ENCODE data around the gene VWCE. TPM values are rescaled to one million over a fixed set of nuclear protein-coding genes. Genes with fewer than 3 reads are reported as not detected.

VWCE gene
- total and polyA plus RNA-seq, 7 donors: 0.23 to 1.4 (median 0.84) TPM

DNA sequence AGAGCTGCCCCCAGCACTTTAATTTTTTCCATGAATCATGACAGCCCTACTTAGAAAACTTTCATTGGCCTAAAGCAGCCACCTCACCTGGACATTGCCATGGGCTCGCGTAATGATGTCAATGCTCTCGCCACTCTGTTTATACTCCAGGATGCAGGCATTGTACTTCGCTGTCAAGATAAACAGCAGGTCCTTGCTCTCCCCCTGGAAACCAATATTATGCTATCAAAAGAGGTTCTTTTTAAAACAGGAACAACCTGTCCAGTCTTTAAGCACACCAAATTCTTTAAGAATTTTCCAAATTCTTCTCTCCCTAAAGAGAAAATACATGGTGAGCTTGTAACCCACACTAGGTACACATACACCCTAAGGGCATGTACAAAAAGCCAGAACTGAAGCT lies 34.8 kb upstream of the VWCE start:
- Histone ChIP-seq H3K9me3 (no peaks in the 10 kb centered on the region), H3K27ac (peak overlapping the region; percentile 27), H3K27me3 (ENCODE audit: insufficient read depth in 3 of 3, low read length in 2 of 3) (no peaks in the 10 kb centered on the region), H3K4me3 (no peak overlapping the region), H3K36me3 (ENCODE audit: insufficient read depth in 1 of 2, low read depth in 1 of 2) (peaks cover 2 to 56% of the 10 kb centered on the region in 2 donors), H3K4me1 (peaks cover 42% of the 10 kb centered on the region)
- ATAC-seq (no peak), DNase-seq (no peak)
- 91 to 96% (median 94%) methylated on average over 4 of the region's 4 CpGs for WGBS, 3 donors
- TF ChIP-seq, protein P1, sequence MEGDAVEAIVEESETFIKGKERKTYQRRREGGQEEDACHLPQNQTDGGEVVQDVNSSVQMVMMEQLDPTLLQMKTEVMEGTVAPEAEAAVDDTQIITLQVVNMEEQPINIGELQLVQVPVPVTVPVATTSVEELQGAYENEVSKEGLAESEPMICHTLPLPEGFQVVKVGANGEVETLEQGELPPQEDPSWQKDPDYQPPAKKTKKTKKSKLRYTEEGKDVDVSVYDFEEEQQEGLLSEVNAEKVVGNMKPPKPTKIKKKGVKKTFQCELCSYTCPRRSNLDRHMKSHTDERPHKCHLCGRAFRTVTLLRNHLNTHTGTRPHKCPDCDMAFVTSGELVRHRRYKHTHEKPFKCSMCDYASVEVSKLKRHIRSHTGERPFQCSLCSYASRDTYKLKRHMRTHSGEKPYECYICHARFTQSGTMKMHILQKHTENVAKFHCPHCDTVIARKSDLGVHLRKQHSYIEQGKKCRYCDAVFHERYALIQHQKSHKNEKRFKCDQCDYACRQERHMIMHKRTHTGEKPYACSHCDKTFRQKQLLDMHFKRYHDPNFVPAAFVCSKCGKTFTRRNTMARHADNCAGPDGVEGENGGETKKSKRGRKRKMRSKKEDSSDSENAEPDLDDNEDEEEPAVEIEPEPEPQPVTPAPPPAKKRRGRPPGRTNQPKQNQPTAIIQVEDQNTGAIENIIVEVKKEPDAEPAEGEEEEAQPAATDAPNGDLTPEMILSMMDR (IDR thresholded peaks at IDR 0.05): no peak
- intact Hi-C loops (cut with DNase I): no loop called here

DNA sequence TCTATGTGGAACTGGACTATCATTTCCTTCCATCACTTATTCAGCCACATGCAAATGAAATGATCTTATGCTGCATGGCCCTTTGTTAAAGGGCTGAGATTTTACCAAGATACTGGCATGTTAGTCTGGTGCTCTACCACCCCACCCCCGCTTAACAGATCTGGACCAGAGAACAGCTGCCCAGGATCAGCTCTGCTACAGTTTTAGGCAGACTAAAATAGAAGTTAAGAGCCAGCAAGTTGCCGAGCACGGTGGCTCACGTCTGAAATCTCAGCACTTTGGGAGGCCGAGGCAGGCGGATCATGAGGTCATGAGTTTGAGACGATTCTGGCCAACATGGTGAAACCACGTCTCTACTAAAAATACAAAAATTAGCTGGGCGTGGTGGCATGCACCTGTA lies 33.2 kb upstream of the VWCE start:
- TF ChIP-seq, protein P1 (IDR thresholded peaks at IDR 0.05): no peak
- no peak for ATAC-seq
- WGBS, 3 donors: 42 to 70% (median 55%) methylated on average over 9 of the region's 9 CpGs
- intact Hi-C loops (cut with DNase I): no loop called here
- H3K4me1 ChIP-seq: peaks cover 36% of the 10 kb centered on the region
- peak in 1 of 2 donors; percentile 50 for DNase-seq
- H3K27me3 ChIP-seq (ENCODE audit: insufficient read depth in 3 of 3, low read length in 2 of 3): no peaks in the 10 kb centered on the region
- peaks cover 2 to 71% of the 10 kb centered on the region in 2 donors for H3K36me3 ChIP-seq (ENCODE audit: insufficient read depth in 1 of 2, low read depth in 1 of 2)
- peak overlapping the region; percentile 61 for H3K27ac ChIP-seq
- no peaks in the 10 kb centered on the region for H3K9me3 ChIP-seq
- no peak overlapping the region for H3K4me3 ChIP-seq

DNA sequence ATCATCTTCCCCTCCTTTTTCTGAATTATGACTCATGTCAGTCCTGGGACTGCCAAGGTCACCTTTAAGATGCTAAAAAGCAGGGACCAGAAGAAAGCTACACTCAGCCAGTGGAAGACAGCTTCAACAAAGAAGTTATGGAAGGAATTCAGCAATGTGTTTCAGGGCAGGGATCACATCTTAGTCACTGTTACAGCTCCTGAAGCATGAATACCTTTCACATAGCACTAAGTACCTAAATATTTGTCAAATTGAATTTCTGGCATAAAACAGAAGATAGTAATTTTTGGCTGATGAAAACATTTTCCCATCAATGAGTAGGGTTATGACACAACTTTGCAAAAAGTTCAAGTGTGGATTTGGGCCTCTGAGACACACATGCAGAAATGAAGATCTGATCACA lies 32.6 kb upstream of the VWCE start:
- H3K27me3 ChIP-seq (ENCODE audit: insufficient read depth in 3 of 3, low read length in 2 of 3): no peaks in the 10 kb centered on the region
- H3K9me3 ChIP-seq: no peaks in the 10 kb centered on the region
- intact Hi-C loops (cut with DNase I): no loop called here
- DNase-seq (no peak), ATAC-seq (peak; percentile 50 to 73 (median 61))
- H3K36me3 ChIP-seq (ENCODE audit: insufficient read depth in 1 of 2, low read depth in 1 of 2): peaks cover 6 to 78% of the 10 kb centered on the region in 2 donors
- H3K4me1 ChIP-seq: peaks cover 36% of the 10 kb centered on the region
- no peak overlapping the region for H3K4me3 ChIP-seq
- TF ChIP-seq, protein P1 (IDR thresholded peaks at IDR 0.05): no peak
- peak overlapping the region; percentile 61 for H3K27ac ChIP-seq

DNA sequence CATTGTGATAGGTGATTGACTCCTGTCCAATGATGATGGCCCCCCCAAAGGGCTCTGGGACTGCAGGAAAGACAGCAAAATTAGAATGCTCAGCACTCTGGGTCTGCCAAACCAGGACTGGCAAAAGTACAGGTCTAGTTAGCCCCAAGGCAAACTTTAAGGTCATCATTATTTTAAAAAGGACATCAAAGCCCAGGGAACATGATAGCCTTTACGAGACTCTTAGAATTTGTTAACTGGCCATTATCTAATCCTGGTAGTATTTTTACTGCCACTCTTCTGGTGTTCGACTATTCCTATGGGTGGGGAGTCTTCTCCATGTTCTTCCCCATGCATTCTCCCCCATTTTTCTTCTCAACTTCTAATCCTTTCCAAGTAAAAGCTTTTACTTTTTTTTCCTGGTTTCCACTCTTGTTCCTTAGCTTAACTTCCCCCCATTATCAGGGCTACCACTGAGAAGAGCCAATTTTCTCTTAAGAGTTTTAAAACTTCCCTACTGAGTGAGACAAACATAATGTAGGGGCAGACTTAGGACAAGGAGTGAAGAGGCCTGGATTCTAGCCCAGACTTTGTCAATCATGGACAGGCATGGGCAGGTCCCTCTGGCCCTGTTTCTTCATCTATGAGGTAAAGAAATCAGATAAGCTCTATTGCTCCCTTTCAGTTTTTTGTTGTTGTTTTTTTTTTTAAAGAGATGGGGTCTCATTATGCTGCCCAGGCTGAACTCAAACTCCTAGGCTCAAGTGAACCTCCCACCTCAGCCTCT lies 30.7 kb upstream of the VWCE start:
- no peaks in the 10 kb centered on the region for H3K27me3 ChIP-seq (ENCODE audit: insufficient read depth in 3 of 3, low read length in 2 of 3)
- H3K9me3 ChIP-seq: no peaks in the 10 kb centered on the region
- H3K36me3 ChIP-seq (ENCODE audit: insufficient read depth in 1 of 2, low read depth in 1 of 2): peaks cover 9 to 96% of the 10 kb centered on the region in 2 donors
- H3K4me3 ChIP-seq: no peak overlapping the region
- H3K4me1 ChIP-seq: peaks cover 26% of the 10 kb centered on the region
- TF ChIP-seq, protein P1 (IDR thresholded peaks at IDR 0.05): no peak
- WGBS, 3 donors: 36 to 52% (median 36%) methylated on average over 2 of the region's 2 CpGs
- peak overlapping the region; percentile 61 for H3K27ac ChIP-seq
- intact Hi-C loops (cut with DNase I): no loop called here
- DNase-seq (no peak), ATAC-seq (peak; percentile 36 to 67 (median 60))

All from psoas muscle (tissue), 8 donors.